HG03045 (cell line): ENCODE measurements around the gene CSRNP2.

Experiments used
- ATAC-seq: cut with Tn5 transposase; IDR thresholded peaks from one replicate; pipeline ENCODE4 v1.9.1; 2021; ENCODE audit warnings: mild to moderate bottlenecking, moderate library complexity; ENCODE audit not compliant: unreplicated experiment

Gene CSRNP2, protein sequence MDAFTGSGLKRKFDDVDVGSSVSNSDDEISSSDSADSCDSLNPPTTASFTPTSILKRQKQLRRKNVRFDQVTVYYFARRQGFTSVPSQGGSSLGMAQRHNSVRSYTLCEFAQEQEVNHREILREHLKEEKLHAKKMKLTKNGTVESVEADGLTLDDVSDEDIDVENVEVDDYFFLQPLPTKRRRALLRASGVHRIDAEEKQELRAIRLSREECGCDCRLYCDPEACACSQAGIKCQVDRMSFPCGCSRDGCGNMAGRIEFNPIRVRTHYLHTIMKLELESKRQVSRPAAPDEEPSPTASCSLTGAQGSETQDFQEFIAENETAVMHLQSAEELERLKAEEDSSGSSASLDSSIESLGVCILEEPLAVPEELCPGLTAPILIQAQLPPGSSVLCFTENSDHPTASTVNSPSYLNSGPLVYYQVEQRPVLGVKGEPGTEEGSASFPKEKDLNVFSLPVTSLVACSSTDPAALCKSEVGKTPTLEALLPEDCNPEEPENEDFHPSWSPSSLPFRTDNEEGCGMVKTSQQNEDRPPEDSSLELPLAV

DNA sequence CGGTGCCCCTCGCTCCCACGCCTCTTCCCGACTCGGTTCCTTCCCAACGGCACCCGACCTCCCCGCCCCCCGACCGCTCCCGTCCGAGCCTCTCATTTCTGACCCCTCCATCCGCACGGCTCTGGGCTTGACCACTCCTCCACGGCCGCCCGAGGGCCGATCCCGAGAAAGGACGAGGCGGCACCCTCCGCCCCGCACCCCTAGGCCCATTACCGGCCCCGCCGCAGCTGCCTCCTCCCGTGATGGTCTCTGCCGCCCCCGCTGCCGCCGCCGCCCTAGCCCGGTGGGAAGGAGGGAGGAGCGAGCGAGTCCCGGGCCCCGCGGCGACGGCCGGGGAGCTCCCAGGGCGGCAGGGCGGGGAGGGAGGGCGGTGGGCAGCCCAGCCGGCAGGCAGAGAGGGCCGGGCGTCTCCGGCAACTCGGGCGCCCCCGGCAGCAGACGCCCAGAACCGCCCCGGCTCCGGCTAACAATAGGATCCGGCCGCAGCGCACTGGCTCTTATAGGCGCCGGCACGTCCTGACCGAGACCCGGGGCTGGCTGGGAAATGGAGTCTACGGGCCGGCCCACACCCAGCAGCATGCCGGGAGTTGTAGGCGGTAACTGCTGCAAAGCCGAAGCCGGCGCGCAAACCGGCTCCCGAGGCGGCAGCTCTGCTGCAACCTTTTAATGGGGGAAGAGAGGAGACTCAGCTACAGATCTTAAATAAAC is at the start of gene CSRNP2:
CSRNP2 (minus strand) TSS at position 471 of the 708 bp plus-strand sequence. CDS start 7,035 bp downstream, outside the sequence.
- peak; percentile 95 for ATAC-seq

DNA sequence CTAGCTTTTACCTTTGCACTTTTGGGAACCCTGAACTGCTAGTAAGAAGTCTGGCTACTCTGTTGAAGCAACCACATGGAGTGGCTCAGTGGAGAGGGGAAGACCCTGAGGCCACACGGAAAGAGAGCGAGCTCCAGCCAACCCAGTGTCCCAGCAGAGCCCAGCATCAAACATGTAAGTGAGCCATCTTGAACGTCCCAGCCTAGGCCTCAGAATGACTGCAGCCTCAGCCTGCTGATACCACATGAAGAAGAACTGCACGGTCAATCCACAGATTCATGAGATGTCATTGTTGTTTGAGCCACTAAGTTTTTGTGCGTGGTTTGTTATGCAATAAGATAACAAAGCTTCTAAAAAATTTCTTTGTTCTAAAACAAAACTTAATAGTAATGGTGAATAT is 49.3 kb upstream of the CSRNP2 start:
- no peak for ATAC-seq

DNA sequence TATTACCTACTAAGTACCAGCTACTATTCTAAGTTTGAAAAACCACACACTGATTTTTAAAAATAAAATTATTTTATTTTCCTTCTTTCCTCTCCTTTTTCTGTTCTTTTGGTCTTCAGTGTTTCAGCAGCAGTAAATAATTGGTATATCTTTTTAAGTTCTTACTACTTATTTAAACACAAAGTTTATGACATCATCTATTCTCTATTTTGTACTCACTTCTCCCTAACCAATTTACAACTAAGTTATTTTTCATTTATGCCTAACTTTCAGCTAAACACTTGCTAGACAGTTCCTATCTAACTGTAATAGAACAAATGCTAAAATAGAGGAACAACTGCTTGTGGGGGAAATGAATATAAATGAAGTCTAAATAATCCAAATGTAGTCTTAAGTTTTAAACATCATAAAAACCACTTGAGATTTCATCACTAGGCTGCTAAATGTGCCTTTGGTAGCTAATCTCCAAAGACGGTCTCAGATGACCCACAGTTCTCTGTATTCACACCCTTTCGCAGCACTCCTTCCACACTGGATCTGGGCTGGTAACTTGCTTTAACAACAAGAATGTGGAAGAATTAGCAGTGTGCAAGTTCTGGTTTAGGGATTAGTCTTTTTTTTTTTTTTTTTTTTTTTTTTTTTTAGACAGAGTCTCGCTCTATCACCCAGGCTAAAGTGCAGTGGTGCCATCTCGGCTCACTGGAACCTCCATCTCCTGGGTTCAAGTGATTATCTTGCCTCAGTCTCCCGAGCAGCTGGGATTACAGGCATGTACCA is 48.5 kb upstream of the CSRNP2 start:
- no peak for ATAC-seq

DNA sequence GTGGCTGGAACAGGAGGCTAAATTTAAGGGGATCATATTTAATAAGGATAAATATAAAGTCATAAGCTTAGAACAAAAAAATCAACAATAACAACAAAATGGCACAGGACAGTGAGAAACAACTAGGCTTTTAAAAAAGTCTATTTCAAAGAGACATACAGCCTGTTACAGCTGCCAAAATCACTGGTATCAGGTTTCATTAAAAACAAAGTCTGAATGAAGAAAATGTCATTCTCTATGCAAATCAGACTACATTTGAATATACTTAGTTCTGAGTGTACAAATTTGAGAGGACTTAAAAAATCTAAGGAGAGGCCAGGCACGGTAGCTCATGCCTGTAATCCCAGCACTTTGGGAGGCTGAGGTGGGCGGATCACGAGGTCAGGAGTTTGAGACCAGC is 45.5 kb upstream of the CSRNP2 start:
- ATAC-seq: no peak

DNA sequence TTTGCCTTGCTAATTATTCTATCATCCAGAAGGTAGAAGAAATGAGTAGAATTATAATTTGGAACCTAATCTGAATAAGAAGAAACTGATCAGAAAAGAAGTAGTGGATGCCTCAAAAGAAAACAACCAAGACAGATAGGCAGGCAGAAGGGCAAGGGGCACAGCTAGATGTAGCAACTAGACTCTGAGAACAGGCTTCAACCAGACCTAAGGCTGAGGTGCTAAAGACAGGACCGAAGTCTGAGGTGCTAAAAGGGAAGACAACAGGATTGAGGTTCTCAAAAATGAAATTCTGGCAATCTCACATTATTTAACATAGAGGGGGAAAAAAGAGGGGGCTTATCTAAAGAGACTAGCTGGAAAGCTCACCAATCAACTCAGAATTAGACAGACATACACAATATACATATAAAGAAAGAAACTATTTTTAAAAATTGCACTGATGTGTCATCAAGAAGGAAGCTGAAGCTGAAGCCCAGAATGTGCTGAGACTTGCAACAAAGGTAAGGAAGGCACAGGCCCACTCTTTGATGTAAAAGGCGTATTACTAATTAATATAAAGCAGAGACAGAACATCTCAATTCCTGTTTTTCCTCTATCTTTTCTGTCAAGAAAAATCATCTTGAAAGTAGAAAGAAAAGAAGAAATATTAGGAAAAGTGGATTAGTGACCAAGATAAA is 43.8 kb upstream of the CSRNP2 start:
- ATAC-seq: no peak

DNA sequence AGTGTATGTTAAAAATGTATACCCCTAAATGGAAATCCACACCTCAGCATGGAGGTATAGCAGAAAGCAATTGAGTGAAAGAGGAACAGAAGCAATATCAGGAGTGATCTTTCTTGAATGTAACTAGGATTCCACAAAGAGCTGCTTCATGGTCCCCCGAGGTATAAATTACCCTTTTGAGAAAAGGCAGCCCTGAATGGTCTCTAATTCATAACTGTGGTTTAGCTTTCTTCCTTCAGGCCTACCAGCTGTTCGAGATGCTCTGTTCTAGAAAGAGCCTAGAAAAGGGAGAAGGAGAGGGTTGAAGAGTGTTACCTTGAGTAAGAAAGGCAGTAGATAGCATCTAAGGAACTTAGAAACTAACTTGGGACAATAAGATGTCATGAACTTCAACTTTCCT is 42.9 kb upstream of the CSRNP2 start:
- ATAC-seq: no peak

DNA sequence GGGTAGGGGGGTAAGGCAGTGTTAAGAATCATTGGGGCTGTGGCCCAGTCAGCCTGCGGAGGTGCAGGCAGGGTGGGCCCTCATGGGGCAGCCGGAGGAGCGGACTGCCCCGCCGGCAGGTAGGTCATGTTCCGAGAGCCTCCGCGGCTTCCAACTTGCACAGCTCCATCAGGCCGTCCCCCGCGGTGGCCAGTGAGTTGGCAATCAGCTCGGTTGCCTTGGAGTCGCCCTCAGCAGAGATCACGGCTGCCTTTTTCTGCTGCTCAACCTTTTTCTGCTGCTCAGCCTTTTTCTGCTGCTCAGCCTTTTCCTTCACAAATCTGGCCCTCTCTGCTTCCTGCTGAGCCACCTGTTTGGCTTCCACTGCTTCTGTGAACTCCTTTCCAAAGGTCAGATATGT is 41.1 kb upstream of the CSRNP2 start:
- no peak for ATAC-seq

DNA sequence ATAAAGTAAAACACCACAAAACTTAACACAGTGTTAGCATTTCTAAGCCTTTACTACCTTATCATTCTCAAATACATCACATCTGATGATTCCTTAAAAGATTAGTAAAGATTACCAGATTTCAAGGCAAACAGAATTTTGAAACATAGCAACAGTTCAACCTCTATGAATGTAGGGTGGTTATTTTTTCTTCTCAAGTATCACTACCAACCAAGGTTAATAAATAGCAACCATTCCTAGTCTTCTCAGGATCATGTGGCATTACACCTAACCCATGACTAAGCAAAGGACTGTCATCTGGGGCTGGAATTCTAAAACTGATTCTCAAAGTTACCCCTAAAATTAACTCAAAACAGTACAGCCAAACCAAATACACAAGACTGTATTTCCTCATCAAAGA is 39.4 kb upstream of the CSRNP2 start:
- ATAC-seq: no peak

DNA sequence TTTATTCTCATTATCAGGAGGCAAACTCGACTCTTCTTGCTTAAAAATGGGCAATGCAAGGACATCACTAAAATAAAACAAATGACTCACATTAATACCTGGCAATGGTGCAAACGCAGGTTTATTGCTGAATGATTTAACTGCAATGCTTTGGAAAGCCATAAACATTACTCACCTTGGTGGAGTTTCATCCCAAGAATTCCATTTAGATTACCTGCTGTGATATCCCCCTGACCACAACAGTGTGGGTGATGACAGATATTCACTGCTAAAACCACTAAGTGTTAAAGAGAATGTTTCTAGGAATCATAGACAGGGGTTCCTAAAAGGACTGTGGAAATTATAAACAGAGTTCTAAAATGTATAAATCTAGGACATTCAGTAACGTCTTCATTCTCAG is 35.3 kb upstream of the CSRNP2 start:
- no peak for ATAC-seq

DNA sequence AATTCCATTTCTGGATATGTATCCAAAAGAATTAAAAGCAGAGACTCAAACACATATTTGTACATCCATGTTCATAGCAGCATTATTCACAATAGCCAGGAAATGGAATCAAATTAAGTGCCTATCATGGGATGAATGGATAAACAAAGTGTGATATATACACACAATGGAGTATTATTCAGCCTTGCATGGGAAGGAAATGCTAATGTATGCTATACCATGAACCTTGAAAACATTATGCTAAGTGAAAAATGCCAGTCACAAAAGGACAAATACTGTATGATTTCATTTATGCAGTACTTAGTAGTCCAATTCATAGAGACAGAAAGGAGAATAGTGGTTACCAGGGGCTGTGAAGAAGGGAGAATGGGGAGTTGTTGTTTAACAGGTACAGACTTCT is 32.1 kb upstream of the CSRNP2 start:
- no peak for ATAC-seq

DNA sequence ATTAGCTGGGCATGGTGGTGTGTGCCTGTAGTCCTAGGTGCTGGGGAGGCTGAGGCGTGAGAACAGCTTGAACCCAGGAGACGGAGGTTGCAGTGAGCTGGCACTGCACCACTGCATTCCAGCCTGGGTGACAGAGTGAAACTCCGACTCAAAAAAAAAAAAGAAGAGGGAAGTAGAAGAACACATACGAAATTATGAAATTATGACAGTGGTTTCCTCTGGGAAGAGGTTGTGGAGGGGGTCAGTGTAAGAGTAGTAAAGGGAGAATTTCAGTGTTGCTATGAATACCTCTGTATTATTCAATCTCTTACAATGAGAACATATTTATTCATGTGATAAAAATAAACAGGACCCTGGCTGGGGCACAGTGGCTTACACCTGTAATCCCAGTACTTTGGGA is 24.7 kb upstream of the CSRNP2 start:
- ATAC-seq: no peak

DNA sequence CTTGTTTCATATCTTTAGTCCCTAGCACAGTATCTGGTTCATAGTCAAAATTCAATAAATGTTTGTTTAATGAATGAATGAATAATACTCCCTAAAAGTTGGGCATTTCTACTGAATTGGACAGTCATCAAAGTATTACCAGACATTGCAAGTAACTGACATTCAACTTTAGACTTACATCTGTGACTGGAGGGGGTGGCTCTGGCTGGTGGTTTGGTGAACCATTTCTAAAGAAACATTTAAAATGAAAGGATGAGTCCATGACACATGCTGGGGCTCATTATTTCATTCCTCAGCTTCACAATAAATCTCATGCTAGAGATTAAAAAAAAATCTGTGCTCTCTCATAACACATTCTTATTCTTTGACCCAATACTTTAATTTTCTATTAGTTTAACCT is 20.6 kb upstream of the CSRNP2 start:
- ATAC-seq: no peak

DNA sequence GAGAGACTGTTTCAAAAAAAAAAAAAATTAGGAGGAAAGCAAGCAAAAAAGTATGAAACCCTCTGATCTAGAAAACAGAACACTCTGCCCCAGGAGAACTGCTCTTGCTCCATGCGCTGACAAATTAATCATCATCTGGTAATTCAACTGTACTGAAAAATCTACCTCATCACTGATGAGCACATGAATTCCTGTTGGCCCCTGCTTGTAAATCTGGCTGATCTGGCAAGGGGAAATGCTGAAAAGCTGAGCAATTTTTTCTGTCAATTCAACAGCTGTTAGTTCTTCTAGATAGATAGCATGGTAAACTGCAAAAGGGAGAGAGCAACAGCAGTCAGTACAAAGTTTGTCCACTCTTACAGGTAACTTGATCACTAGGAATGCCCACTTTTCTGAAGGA is 15.2 kb upstream of the CSRNP2 start:
- no peak for ATAC-seq

DNA sequence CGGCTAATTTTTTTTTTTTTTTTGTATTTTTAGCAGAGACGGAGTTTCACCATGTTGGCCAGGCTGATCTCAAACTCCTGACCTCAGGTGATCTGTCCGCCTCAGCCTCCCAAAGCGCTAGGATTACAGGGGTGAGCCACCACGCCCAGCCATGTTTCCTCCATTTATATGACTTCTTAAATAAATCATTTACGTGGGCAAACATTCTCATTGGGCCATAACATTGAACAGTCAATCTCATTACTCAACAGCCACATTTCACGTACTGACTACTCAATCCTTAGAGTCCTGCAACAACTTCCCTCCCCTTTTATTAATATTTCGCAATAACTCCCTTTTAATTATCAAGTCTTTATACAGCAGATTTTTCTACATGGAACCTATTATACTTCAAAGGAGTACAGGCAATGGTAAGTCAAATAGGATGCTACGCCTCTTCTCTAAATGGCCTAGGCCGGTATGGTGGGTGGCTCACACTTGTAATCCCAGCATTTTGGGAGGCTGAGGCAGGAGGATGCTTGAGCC is 7.4 kb upstream of the CSRNP2 start:
- no peak for ATAC-seq

DNA sequence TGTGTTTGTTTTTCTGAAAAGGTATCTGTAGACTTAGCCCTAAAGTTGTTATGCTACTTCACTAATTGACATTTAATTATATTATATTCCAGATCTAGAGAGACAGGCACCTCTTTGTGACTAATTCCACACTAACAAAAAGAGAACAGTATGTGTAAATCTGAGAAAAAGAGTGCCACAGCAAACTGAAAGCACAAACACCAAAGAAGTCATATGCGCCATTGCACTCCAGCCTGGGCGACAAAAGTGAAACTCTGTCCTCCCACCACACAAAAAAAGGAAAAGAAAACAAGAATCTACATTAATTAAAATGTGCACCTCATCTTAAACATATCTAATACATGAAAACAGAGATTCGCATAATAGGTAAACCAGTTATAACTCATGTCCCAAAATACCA is 4.4 kb upstream of the CSRNP2 start:
- ATAC-seq: no peak

DNA sequence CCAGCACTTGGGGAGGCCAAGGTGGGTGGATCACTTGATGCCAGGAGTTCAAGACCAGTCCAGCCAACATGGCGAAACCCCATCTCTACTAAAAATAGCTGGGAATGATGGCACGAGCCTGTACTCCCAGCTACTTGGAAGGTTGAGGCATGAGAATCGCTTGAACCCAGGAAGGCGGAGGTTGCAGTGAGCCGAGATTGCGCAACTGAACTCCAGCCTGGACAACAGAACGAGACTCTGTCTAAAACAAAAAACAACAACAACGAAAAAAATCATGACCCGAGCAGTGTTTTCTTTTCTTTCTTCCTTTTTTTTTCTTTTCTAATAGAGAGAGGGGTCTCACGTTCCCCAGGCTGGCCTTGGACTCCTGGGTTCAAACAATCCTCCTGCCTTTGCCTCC is 3.5 kb upstream of the CSRNP2 start:
- ATAC-seq: no peak

DNA sequence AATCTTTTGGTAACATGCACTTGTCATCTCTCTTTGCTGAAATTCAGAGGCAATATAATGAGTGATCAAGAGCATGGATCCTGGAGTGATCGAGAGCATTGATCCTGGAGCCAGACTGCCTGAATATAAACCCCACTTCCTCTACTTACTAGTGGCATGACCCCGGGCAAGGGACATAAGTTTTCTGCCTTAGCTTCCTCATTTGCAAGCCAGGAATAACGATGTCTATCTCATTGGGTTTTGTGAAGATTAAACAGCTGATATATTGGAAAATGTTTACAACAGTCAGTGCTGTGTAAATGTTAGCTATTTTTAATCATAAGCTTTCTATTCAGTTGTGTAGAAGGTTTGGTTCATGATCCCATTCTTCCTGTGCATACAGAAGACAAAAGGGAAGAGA is 2.4 kb upstream of the CSRNP2 start:
- ATAC-seq: no peak

DNA sequence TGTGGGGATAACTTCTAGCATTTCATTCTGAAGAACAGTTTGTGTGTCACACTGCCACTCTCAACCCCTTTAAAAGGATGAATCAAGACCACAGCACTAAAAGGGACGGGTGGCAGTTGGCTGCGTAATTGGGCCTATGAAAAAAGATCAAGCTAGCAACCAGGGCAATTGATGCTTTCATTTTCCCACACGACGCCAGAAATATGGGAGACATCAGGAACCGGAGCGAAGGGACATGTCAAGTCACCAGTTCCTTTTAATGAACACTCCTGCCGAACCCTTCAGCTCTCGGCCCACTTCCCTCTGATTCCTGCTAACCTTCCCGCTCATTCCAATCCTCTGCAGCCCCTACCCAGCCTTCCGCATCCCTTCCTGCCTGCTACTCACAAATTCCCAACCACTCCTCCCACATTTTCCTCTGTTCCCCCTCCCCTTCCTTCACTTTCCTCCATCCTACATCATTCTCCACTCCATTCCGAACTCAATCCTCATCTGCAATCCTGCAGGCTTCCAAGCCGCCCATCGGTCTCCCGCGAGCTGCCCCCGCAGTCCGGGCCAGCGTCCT is 753 bp downstream of the CSRNP2 start:
- ATAC-seq: peak; percentile 6

DNA sequence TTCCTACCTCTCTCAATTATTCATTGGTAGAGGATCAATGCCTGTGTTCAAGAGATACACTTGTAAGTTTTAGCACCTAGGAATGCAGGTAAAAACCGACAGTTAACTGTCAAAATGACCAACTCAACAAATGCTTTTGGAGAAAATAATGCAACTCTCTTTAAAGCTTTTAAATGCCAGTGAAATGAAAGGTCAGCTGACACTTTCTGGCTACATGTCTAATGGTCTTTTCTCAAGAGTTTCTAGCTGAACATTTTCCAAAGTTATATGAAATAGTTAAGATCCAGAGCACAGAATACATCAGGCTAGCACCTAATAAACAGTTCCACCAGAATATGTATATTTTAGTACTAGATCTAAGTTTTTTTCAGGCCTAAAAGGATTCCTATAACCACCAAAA is 2.0 kb downstream of the CSRNP2 start:
- ATAC-seq: no peak

DNA sequence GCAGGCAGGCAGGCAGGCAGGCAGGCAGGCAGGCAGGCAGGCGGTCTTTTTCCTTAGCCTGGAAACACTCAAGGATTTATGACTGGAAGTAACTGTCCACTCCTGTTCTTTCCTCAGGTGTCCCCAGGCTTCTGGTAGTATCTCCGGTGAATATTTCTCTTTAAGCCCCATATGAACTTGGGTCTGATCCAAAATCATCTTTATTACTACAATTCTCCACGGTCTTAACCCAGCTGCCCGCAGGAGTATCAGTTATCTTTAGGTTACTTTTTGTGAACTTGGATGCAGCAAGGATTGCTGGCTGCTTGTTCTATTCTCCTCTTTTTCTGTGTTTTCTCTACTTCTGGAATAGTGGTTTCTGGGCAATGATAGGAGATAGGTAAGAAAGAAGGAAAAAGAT is 3.3 kb downstream of the CSRNP2 start:
- no peak for ATAC-seq
